Endothelial cell of umbilical vein (primary cell): ENCODE results near the gene OSGEP. TPM values are rescaled to one million over a fixed set of nuclear protein-coding genes. Genes with fewer than 3 reads are reported as not detected.

Source experiments
- BruUV-seq: library from RNA; stranded (reverse); fragments of 400-500 nt; replicated peaks from 2 replicates; lab custom pipeline; 2021; lab: Mats Ljungman, UMichigan
- CTCF ChIA-PET: fragments of 300-600, 350-600 bp; sonication (Branson Sonifier 250); formaldehyde crosslinking; loops from one replicate; lab custom pipeline; 2021; ENCODE audit warnings: antibody characterized with exemption, inconsistent platforms; lab: Charles Lee
- POLR2A ChIA-PET: fragments of 300-600, 350-600 bp; sonication (Branson Sonifier 250); formaldehyde crosslinking; loops from one replicate; lab custom pipeline; 2021; ENCODE audit warnings: antibody characterized with exemption, inconsistent platforms; lab: Charles Lee
- DNase-seq: peaks from one replicate; pipeline ENCODE4 v3.0.0-alpha.2; 2011; ENCODE audit warnings: low read depth, low spot score
- FAIRE-seq: peaks from 2 replicates; lab custom pipeline; 2011; peaks lifted over from hg19 to GRCh38; lab: Jason Lieb, UNC
- H2AFZ ChIP-seq: 2 replicates; pipeline ENCODE4 v1.6.0; 2012; ENCODE audit warnings: low read depth, low read length, control low read depth, inconsistent platforms
- H3K27ac ChIP-seq: 2 replicates; pipeline ENCODE4 v1.5.1; 2011; ENCODE audit warnings: low read depth, mild to moderate bottlenecking, control low read depth, low read length, moderate library complexity; ENCODE audit not compliant: insufficient read depth
- H3K27me3 ChIP-seq, 2 experiments: 2 replicates each; pipeline versions ENCODE4 v1.6.0 to v1.6.1; 2011; ENCODE audit warnings: low read length in 2 of 2, mixed read lengths in 1 of 2; ENCODE audit not compliant: control insufficient read depth in 2 of 2, insufficient read depth in 2 of 2
- H3K36me3 ChIP-seq, 2 experiments: 2 replicates in 1 of 2; 3 replicates in 1 of 2; pipeline ENCODE4 v1.5.1; 2011; ENCODE audit warnings: low read length in 2 of 2, mild to moderate bottlenecking in 1 of 2, moderate library complexity in 1 of 2; ENCODE audit not compliant: control insufficient read depth in 2 of 2, insufficient read depth in 2 of 2; ENCODE audit errors: extremely low read depth in 1 of 2
- H3K4me1 ChIP-seq: 3 replicates; pipeline ENCODE4 v1.5.1; 2011; ENCODE audit warnings: mild to moderate bottlenecking, low read length; ENCODE audit not compliant: control insufficient read depth, insufficient read depth; ENCODE audit errors: extremely low read depth
- H3K4me2 ChIP-seq: 2 replicates; pipeline ENCODE4 v1.6.1; 2011; ENCODE audit warnings: low read length, control low read depth, mixed read lengths; ENCODE audit not compliant: insufficient read depth
- H3K4me3 ChIP-seq, 3 experiments: fragments of 200-600 bp in 1 of 3; sonication (generic), shearing (Covaris generic) in 1 of 3; replicated peaks in 1 of 3; 2 replicates each; pipeline ENCODE4 v1.5.1; 2011 to 2016; ENCODE audit warnings: control low read depth in 3 of 3, low read length in 3 of 3, mild to moderate bottlenecking in 2 of 3, inconsistent platforms in 1 of 3, low read depth in 1 of 3, moderate library complexity in 1 of 3; ENCODE audit not compliant: insufficient read depth in 1 of 3
- H3K79me2 ChIP-seq: 2 replicates; pipeline ENCODE4 v1.6.0; 2012; ENCODE audit warnings: low read length, inconsistent platforms; ENCODE audit not compliant: control insufficient read depth, insufficient read depth
- H3K9ac ChIP-seq: replicated peaks from 2 replicates; pipeline ENCODE3; 2011; ENCODE audit warnings: low read length, control low read depth; ENCODE audit not compliant: insufficient read depth; ENCODE audit errors: extremely low read depth
- H3K9me1 ChIP-seq: replicated peaks from 3 replicates; pipeline ENCODE4 v1.6.0; 2011; ENCODE audit warnings: mild to moderate bottlenecking, low read length; ENCODE audit not compliant: control insufficient read depth, insufficient read depth; ENCODE audit errors: extremely low read depth
- H3K9me3 ChIP-seq: replicated peaks from 2 replicates; pipeline ENCODE4 v1.5.1; 2012; ENCODE audit warnings: low read length, inconsistent platforms; ENCODE audit not compliant: control insufficient read depth, insufficient read depth
- H4K20me1 ChIP-seq: replicated peaks from 2 replicates; pipeline ENCODE3; 2011; ENCODE audit warnings: mild to moderate bottlenecking, low read length; ENCODE audit not compliant: control insufficient read depth, insufficient read depth; ENCODE audit errors: extremely low read depth
- MYC ChIP-seq: IDR thresholded peaks from one replicate; pipeline ENCODE4 v1.6.1; 2011; ENCODE audit warnings: mild to moderate bottlenecking, low read depth, low read length
- POLR2A ChIP-seq: IDR thresholded peaks from 2 replicates; pipeline ENCODE4 v1.6.1; 2012; ENCODE audit warnings: low read depth, mild to moderate bottlenecking, control low read depth, low read length
- dilution Hi-C: fragments of 300-500 bp; cut with MboI; formaldehyde crosslinking; loops from one replicate; pipeline ENCODE4 v1.15.0; 2019; ENCODE audit warnings: low sequenced_read_pairs; ENCODE audit not compliant: extremely low pct_ligation_motif_present
- intact Hi-C: fragments of 100-400 bp; cut with micrococcal nuclease; formaldehyde crosslinking; loops from one replicate; pipeline ENCODE4 v1.10.0; 2022
- polyA plus RNA-seq, 4 experiments: library from polyadenylated mRNA; depleted of rRNA in 3 of 4; stranded (reverse) in 3 of 4; unstranded in 1 of 4; fragments of >200 nt; gene quantifications; 2 replicates each; pipeline versions ENCODE4 v1.2.1 to v1.2.3, GENCODE V29; 2011 to 2012; ENCODE audit warnings: missing spikeins in 1 of 4
- total RNA-seq: library from RNA; stranded (reverse); gene quantifications from 2 replicates; pipeline ENCODE4 v1.2.3, GENCODE V29; 2021

Gene OSGEP
- total and polyA plus RNA-seq, 2 donors (not counting 3 experiments of a cell fraction or from before 2014, with no cell fraction given) = 41.8 to 100 TPM

DNA sequence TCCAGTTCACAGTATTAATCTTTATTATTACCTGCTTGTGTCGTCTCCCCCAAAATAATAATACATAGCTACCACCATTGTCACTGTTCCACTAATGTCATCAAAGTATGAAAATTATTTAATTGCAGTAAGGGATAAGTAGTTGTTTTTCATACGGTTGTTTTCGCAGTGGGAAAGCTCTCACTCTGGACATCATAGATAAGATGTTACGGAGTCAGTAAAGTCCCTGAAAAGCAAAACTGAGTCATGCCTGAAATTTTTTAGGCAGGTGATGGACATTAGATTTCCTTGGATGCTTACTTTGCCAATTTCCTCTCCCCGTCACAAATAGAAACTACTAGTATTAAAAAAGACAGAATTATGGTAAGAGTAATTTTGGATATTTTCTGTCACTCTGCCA lies 27.8 kb upstream of the OSGEP start:
- TF ChIP-seq MYC = no peak
- no peaks in the 10 kb centered on the region for H3K9me1 ChIP-seq
- no peak overlapping the region for H3K27ac ChIP-seq
- peaks cover 0 to 2% of the 10 kb centered on the region in 2 experiments for H3K27me3 ChIP-seq
- no peak overlapping the region for H3K9ac ChIP-seq
- CTCF ChIA-PET = interaction anchor here (1.3 to 2.1 kb wide), 5 partner anchors 12 to 124 kb away, joined by 3 to 5 read pairs (median 5); partner anchors contain the start of gene PNP
- no peak overlapping the region for H2AFZ ChIP-seq
- H3K4me1 ChIP-seq = peaks cover 13% of the 10 kb centered on the region
- H3K36me3 ChIP-seq = peaks cover 2 to 7% of the 10 kb centered on the region in 2 experiments
- no peaks in the 10 kb centered on the region for H3K79me2 ChIP-seq
- intact Hi-C loops = no loop called here
- FAIRE-seq (no peak), DNase-seq (no peak)
- no peaks in the 10 kb centered on the region for H3K9me3 ChIP-seq
- no peak overlapping the region for H3K4me3 ChIP-seq
- no peaks in the 10 kb centered on the region for H4K20me1 ChIP-seq
- dilution Hi-C loops = no loop called here
- POLR2A ChIA-PET = interaction anchor here (2.1 kb wide), 1 partner anchor 12 kb away, joined by 8 read pairs; no protein-coding TSS in a partner anchor
- BruUV-seq = no TSS peak
- H3K4me2 ChIP-seq = no peak overlapping the region

DNA sequence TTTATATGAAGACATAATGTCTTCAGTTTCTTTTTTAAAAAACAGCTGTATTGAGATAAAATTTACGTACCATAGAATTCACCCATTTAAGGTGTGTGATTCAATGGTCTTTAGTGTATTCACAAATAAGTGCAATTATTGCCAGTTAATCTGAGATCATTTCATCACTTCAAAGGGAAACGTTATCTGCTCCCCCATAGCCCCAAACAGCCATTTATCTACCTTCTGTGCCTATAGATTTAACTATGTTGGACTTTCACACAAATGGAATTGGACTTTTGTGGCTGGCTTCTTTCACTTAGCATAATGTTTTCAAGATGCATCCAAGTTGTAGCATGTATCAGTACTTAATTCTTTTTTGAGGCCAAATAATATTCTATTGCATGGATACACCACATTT lies 24.3 kb upstream of the OSGEP start:
- peaks cover 26% of the 10 kb centered on the region for H3K4me1 ChIP-seq
- no peak overlapping the region for H3K4me3 ChIP-seq
- FAIRE-seq = no peak
- TF ChIP-seq POLR2A = no peak
- peaks cover 14% of the 10 kb centered on the region for H3K79me2 ChIP-seq
- no peak for DNase-seq
- no peaks in the 10 kb centered on the region for H3K9me1 ChIP-seq
- BruUV-seq = no TSS peak
- dilution Hi-C loops = loop anchor here (10.0 kb wide), 1 partner anchor 124 kb away; no protein-coding TSS in a partner anchor
- no peak overlapping the region for H3K4me2 ChIP-seq
- H3K27me3 ChIP-seq = no peaks in the 10 kb centered on the region
- no peaks in the 10 kb centered on the region for H4K20me1 ChIP-seq
- CTCF ChIA-PET = interaction anchor here (0.8 to 1.5 kb wide), 4 partner anchors 8 to 63 kb away, joined by 3 to 4 read pairs (median 3); no protein-coding TSS in a partner anchor
- intact Hi-C loops = no loop called here
- H2AFZ ChIP-seq = no peak overlapping the region
- no peak overlapping the region for H3K9ac ChIP-seq
- H3K36me3 ChIP-seq = peaks cover 19 to 27% of the 10 kb centered on the region in 2 experiments
- no peaks in the 10 kb centered on the region for H3K9me3 ChIP-seq
- H3K27ac ChIP-seq = no peak overlapping the region
- POLR2A ChIA-PET = no interaction called here
